Colonic mucosa (tissue), 4 donors: Measurements from ENCODE around the gene SPRED1. TPM values are rescaled to one million over a fixed set of nuclear protein-coding genes. Genes with fewer than 3 reads are reported as not detected.

Experiments used
- DNase-seq: peaks from one replicate; pipeline ENCODE4 v3.0.0-alpha.2; 2020
- H3K27ac ChIP-seq: fragments of 200-600 bp; one replicate; pipeline ENCODE4 v1.8.0; 2021
- H3K27me3 ChIP-seq: fragments of 200-600 bp; one replicate; pipeline ENCODE4 v1.8.0; 2021
- H3K36me3 ChIP-seq: fragments of 200-600 bp; one replicate; pipeline ENCODE4 v1.8.0; 2021
- H3K4me1 ChIP-seq: fragments of 200-600 bp; one replicate; pipeline ENCODE4 v1.8.0; 2021; ENCODE audit warnings: mild to moderate bottlenecking
- H3K4me3 ChIP-seq: fragments of 200-600 bp; one replicate; pipeline ENCODE4 v1.8.0; 2021
- H3K9ac ChIP-seq, 2 donors: one replicate each; pipeline ENCODE4 v1.7.0; 2013; ENCODE audit warnings: control low read depth in 2 of 2, low read depth in 2 of 2, low read length in 2 of 2
- H3K9me3 ChIP-seq: fragments of 200-600 bp; one replicate; pipeline ENCODE4 v1.8.0; 2021
- CTCF ChIP-seq: fragments of 200-600 bp; IDR thresholded peaks from one replicate; pipeline ENCODE4 v1.8.0; 2022; ENCODE audit warnings: antibody characterized with exemption, mild to moderate bottlenecking
- intact Hi-C: fragments of 100-400 bp; cut with DNase I; formaldehyde crosslinking; loops from one replicate; pipeline ENCODE4 v1.14.1; 2022
- total RNA-seq, 2 donors: library from RNA; stranded (reverse); fragmentation: NEBNext Ultra II Directional in 1 of 2; extraction: Animal tissue kit (Norgen Biotek cat#: 25700) in 1 of 2; gene quantifications; one replicate each; pipeline ENCODE4 v1.2.1, GENCODE V29; 2021
- donor health status: healthy.
- donor health status: DM: no; HTN: no; CAD: no.
- donor health status: DM: no; HTN: no; CAD: no.

The SPRED1 gene
- total RNA-seq, 2 donors from 2014 or later = 26.8 to 28.0 TPM

- intact Hi-C loops = no loop called here
- Histone ChIP-seq H3K27ac (no peak overlapping the region), H3K4me3 (no peak overlapping the region), H3K36me3 (no peaks in the 10 kb centered on the region), H3K9ac (no peak overlapping the region), H3K27me3 (no peaks in the 10 kb centered on the region), H3K4me1 (peaks cover 17% of the 10 kb centered on the region), H3K9me3 (no peaks in the 10 kb centered on the region)
- no peak for TF ChIP-seq CTCF
- DNase-seq = no peak
These were observed 41.4 kb upstream of the SPRED1 start for GRCh38 chr15:38211249-38211648.

GRCh38 chr15:38211811-38212210, 40.8 kb upstream of the SPRED1 start:
- intact Hi-C loops = no loop called here

GRCh38 chr15:38212729-38213351, 39.8 kb upstream of the SPRED1 start:
- Histone ChIP-seq H3K4me3 (no peak overlapping the region), H3K36me3 (no peaks in the 10 kb centered on the region), H3K4me1 (peaks cover 17% of the 10 kb centered on the region), H3K27me3 (no peaks in the 10 kb centered on the region), H3K9me3 (no peaks in the 10 kb centered on the region), H3K27ac (peak overlapping the region; percentile 67), H3K9ac (peak overlapping the region in 1 of 2 donors; percentile 31)
- no peak for TF ChIP-seq CTCF
- no peak for DNase-seq
- intact Hi-C loops = no loop called here

More at GRCh38 chr15:38211811-38212210, 40.8 kb upstream of the SPRED1 start:
- H3K36me3 ChIP-seq = no peaks in the 10 kb centered on the region
- no peaks in the 10 kb centered on the region for H3K9me3 ChIP-seq
- TF ChIP-seq CTCF = no peak
- peaks cover 17% of the 10 kb centered on the region for H3K4me1 ChIP-seq
- DNase-seq = no peak
- no peak overlapping the region for H3K4me3 ChIP-seq
- no peak overlapping the region for H3K9ac ChIP-seq
- no peaks in the 10 kb centered on the region for H3K27me3 ChIP-seq
- no peak overlapping the region for H3K27ac ChIP-seq

- H3K4me1 ChIP-seq = peaks cover 17% of the 10 kb centered on the region
- H3K27ac ChIP-seq = peak overlapping the region; percentile 67
- DNase-seq = no peak
These were observed 39.3 kb upstream of the SPRED1 start for GRCh38 chr15:38213356-38213755.

GRCh38 chr15:38215707-38216106, 36.9 kb upstream of the SPRED1 start:
- H3K4me1 ChIP-seq = peaks cover 17% of the 10 kb centered on the region
- H3K4me3 ChIP-seq = no peak overlapping the region
- no peaks in the 10 kb centered on the region for H3K27me3 ChIP-seq
- no peaks in the 10 kb centered on the region for H3K9me3 ChIP-seq
- TF ChIP-seq CTCF = no peak
- no peak overlapping the region for H3K9ac ChIP-seq
- no peaks in the 10 kb centered on the region for H3K36me3 ChIP-seq
- intact Hi-C loops = no loop called here
- H3K27ac ChIP-seq = no peak overlapping the region
- DNase-seq = no peak

More at GRCh38 chr15:38213356-38213755, 39.3 kb upstream of the SPRED1 start:
- Histone ChIP-seq H3K9ac (peak overlapping the region in 1 of 2 donors; percentile 31), H3K9me3 (no peaks in the 10 kb centered on the region), H3K36me3 (no peaks in the 10 kb centered on the region), H3K4me3 (no peak overlapping the region), H3K27me3 (no peaks in the 10 kb centered on the region)
- TF ChIP-seq CTCF = no peak
- intact Hi-C loops = no loop called here
